IPS-NIHi7 (cell line): ENCODE data around the gene SOX14.

Experiments
- DNase-seq: peaks from one replicate; pipeline ENCODE4 v3.0.0; 2012; ENCODE audit warnings: mixed read lengths; ENCODE audit errors: extremely low spot score

SOX14 gene

GRCh38 chr3:137768361-137769321, 4.5 kb downstream of the SOX14 start:
- DNase-seq, result no peak

GRCh38 chr3:137769322-137770065, 5.4 kb downstream of the SOX14 start:
- DNase-seq, result no peak

GRCh38 chr3:137770066-137770834, 6.1 kb downstream of the SOX14 start:
- no peak for DNase-seq

- no peak for DNase-seq
Observed at GRCh38 chr3:137770835-137771399, 6.8 kb downstream of the SOX14 start.

- no peak for DNase-seq
Observed at GRCh38 chr3:137771401-137772213, 7.5 kb downstream of the SOX14 start.

GRCh38 chr3:137772214-137772955, 8.3 kb downstream of the SOX14 start:
- no peak for DNase-seq

GRCh38 chr3:137778941-137779340, 14.8 kb downstream of the SOX14 start:
- no peak for DNase-seq

GRCh38 chr3:137787529-137787928, 23.4 kb downstream of the SOX14 start:
- no peak for DNase-seq

GRCh38 chr3:137789236-137789635, 25.1 kb downstream of the SOX14 start:
- no peak for DNase-seq

GRCh38 chr3:137792626-137793271, 28.6 kb downstream of the SOX14 start:
- DNase-seq, result peak; percentile 75

GRCh38 chr3:137796993-137797392, 32.9 kb downstream of the SOX14 start:
- DNase-seq, result no peak

GRCh38 chr3:137803215-137803614, 39.1 kb downstream of the SOX14 start:
- DNase-seq, result no peak

GRCh38 chr3:137807998-137808397, 43.9 kb downstream of the SOX14 start:
- DNase-seq, result no peak

GRCh38 chr3:137809509-137809908, 45.4 kb downstream of the SOX14 start:
- DNase-seq, result no peak

GRCh38 chr3:137812023-137812422, 47.9 kb downstream of the SOX14 start:
- no peak for DNase-seq

GRCh38 chr3:137815251-137815650, 51.1 kb downstream of the SOX14 start:
- no peak for DNase-seq
